HepG2 (cell line): ENCODE results near the gene SENP5.

Experiments
- CCAR2 ChIP-seq: fragments of 200-400 bp; formaldehyde crosslinking; optimal IDR thresholded peaks from 2 replicates; pipeline ENCODE3; 2018; ENCODE audit warnings: low read depth, mild to moderate bottlenecking, low read length, moderate library complexity
- NONO ChIP-seq, 2 experiments: fragments of 450-650 bp in 1 of 2; sonication (generic) in 1 of 2; formaldehyde crosslinking in 1 of 2; IDR thresholded peaks in 1 of 2; conservative IDR thresholded peaks in 1 of 2; 2 replicates each; pipeline versions ENCODE4 v1.6.1 to v1.8.0; 2017 to 2022; ENCODE audit warnings: mild to moderate bottlenecking in 1 of 2, missing genetic modification reagents in 1 of 2, moderate library complexity in 1 of 2
- RXRA ChIP-seq: sonication (generic); formaldehyde crosslinking; IDR thresholded peaks from 2 replicates; pipeline ENCODE4 v1.5.1; 2020; ENCODE audit warnings: missing genetic modification reagents
- ZBTB34 ChIP-seq: sonication (generic); formaldehyde crosslinking; IDR thresholded peaks from 2 replicates; pipeline ENCODE4 v1.8.0; 2022; ENCODE audit warnings: mild to moderate bottlenecking, missing genetic modification reagents
- ZFX ChIP-seq: sonication (generic); formaldehyde crosslinking; IDR thresholded peaks from 2 replicates; pipeline ENCODE4 v1.4.0; 2020; ENCODE audit warnings: mild to moderate bottlenecking, low read depth, missing genetic modification reagents, moderate library complexity
- ZNF207 ChIP-seq: fragments of 450-650 bp; IDR thresholded peaks from 2 replicates; pipeline ENCODE4 v1.6.1; 2016; ENCODE audit warnings: antibody characterized with exemption, borderline replicate concordance
- TF ChIP-seq, protein P1 (sequence below): IDR thresholded peaks from 2 replicates; pipeline ENCODE4 v1.6.1; 2016
- TF ChIP-seq, protein P2 (sequence below): sonication (generic); formaldehyde crosslinking; IDR thresholded peaks from 2 replicates; pipeline ENCODE4 v1.5.0; 2020; ENCODE audit warnings: mild to moderate bottlenecking, missing genetic modification reagents, moderate library complexity
- TF ChIP-seq, protein P3 (sequence below): IDR thresholded peaks from 2 replicates; pipeline ENCODE4 v1.6.1; 2012; ENCODE audit warnings: inconsistent platforms

DNA sequence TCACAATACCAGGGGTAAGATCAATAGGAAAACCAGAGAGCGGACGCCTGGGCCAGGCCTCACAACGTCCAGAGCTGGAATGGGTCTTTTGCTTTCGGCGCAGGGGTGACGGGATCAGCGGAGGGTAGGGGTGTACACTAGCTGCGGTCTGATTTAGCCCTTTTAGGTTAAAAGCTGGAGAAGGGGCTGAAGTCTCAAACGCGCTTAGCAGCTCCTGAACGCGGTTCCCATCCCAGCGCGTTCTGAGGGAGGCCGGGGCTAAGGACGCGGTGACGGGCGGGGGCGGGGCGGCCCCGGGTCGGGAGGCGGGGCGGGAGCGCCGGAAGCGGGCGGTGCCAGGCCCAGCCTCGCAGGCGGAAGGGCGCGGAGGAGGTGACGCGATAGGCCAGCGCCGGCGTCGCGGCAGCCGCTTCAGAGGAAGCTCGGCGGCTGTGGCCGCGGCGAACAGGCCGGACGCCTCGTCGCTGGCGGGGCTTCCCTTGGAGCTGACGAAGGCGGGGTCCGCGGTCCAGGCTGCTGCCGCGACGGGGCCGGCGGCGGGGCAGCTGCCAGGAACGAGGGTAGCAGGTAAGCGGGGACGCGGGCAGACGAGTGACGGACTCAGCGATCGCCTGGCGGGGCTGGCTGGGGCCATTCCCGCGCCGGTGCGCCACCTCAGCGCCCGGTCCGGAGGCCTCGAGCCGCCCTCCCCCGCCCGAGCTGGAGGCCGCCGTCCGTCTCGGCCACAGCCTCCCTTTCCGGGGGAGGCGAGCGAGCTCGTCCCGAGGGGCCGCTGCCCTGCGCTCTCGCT is at the start of gene SENP5:
- TF ChIP-seq RXRA (CRISPR knock-in tag) = no peak
- no peak for TF ChIP-seq NONO (IDR thresholded peaks at IDR 0.05)
- TF ChIP-seq NONO (CRISPR knock-in tag; conservative IDR thresholded peaks at IDR 0.05) = no peak; the same call in 1 of the 2 replicates
- TF ChIP-seq, protein P1, sequence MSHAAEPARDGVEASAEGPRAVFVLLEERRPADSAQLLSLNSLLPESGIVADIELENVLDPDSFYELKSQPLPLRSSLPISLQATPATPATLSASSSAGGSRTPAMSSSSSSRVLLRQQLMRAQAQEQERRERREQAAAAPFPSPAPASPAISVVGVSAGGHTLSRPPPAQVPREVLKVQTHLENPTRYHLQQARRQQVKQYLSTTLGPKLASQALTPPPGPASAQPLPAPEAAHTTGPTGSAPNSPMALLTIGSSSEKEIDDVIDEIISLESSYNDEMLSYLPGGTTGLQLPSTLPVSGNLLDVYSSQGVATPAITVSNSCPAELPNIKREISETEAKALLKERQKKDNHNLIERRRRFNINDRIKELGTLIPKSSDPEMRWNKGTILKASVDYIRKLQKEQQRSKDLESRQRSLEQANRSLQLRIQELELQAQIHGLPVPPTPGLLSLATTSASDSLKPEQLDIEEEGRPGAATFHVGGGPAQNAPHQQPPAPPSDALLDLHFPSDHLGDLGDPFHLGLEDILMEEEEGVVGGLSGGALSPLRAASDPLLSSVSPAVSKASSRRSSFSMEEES (CRISPR knock-in tag) = no peak
- TF ChIP-seq, protein P2, sequence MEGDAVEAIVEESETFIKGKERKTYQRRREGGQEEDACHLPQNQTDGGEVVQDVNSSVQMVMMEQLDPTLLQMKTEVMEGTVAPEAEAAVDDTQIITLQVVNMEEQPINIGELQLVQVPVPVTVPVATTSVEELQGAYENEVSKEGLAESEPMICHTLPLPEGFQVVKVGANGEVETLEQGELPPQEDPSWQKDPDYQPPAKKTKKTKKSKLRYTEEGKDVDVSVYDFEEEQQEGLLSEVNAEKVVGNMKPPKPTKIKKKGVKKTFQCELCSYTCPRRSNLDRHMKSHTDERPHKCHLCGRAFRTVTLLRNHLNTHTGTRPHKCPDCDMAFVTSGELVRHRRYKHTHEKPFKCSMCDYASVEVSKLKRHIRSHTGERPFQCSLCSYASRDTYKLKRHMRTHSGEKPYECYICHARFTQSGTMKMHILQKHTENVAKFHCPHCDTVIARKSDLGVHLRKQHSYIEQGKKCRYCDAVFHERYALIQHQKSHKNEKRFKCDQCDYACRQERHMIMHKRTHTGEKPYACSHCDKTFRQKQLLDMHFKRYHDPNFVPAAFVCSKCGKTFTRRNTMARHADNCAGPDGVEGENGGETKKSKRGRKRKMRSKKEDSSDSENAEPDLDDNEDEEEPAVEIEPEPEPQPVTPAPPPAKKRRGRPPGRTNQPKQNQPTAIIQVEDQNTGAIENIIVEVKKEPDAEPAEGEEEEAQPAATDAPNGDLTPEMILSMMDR (CRISPR knock-in tag) = no peak; the same call in 1 of the 2 replicates
- TF ChIP-seq ZNF207 = no peak
- TF ChIP-seq CCAR2 = no peak
- peak; percentile 98 for TF ChIP-seq ZFX (CRISPR knock-in tag)
- TF ChIP-seq, protein P3, sequence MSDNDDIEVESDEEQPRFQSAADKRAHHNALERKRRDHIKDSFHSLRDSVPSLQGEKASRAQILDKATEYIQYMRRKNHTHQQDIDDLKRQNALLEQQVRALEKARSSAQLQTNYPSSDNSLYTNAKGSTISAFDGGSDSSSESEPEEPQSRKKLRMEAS = peak; percentile 56
- TF ChIP-seq ZBTB34 (CRISPR knock-in tag) = no peak
